Kasumi-1 (cell line): ENCODE measurements around the gene SLAMF1.
"Not testable (repeated sequence)": the region's sequence is repeated elsewhere in the genome, so short reads cannot be mapped to it uniquely, and the experiment has no call there.

Source experiments
- DNase-seq, 2 experiments: peaks; one replicate each; lab custom pipeline; 2025; lab: John Stamatoyannopoulos, UW

The SLAMF1 gene

GRCh38 chr1:160560806-160561205 is 86.0 kb downstream of the SLAMF1 start:
- DNase-seq: no peak

- no peak for DNase-seq
Observed at GRCh38 chr1:160560045-160560705, 86.7 kb downstream of the SLAMF1 start.

- not testable (repeated sequence) for DNase-seq
Observed at GRCh38 chr1:160559437-160559836, 87.4 kb downstream of the SLAMF1 start.

- no peak for DNase-seq
Observed at GRCh38 chr1:160558660-160559380, 88.0 kb downstream of the SLAMF1 start.
